Loucy (cell line): ENCODE data around the gene SLC25A6.

Experiments used
- EZH2phosphoT487 ChIP-seq: fragments of 200-600 bp; IDR thresholded peaks from 2 replicates; pipeline ENCODE4 v1.6.1; 2018; ENCODE audit warnings: antibody characterized with exemption, mild to moderate bottlenecking, moderate library complexity, borderline replicate concordance
- TF ChIP-seq, protein P1 (sequence below): fragments of 200-600 bp; sonication (generic); conservative IDR thresholded peaks from 2 replicates; pipeline ENCODE4 v1.5.1; 2014; ENCODE audit warnings: mild to moderate bottlenecking, antibody characterized with exemption, low read length

DNA sequence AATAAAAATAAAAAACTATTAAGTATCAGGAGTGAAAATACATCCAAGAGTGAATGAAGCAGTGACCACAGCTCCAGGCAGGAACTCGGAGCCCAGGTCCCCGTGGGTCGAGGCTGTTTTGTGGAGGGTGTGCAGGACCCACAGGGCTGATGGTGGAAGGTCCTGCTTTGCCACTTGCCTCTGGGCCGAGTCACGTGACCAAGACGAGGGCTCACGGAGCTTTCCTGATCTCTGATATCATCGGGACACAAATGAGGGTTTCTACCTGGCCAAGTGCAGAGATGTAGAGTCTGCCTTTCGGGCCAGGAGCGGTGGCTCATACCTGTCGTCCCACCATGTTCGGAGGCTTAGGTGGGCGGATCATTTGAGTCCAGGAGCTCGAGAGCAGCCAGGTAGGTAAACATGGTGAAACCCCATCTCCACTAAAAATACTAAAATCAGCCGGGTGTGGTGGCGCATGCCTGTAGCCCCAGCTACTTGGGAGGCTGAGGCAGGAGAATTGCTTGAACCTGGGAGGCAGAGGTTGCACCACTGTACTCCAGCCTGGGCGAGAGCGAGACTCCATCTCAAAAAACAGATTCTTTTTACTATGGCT lies 7.2 kb downstream of the SLC25A6 start:
- TF ChIP-seq, protein P1, sequence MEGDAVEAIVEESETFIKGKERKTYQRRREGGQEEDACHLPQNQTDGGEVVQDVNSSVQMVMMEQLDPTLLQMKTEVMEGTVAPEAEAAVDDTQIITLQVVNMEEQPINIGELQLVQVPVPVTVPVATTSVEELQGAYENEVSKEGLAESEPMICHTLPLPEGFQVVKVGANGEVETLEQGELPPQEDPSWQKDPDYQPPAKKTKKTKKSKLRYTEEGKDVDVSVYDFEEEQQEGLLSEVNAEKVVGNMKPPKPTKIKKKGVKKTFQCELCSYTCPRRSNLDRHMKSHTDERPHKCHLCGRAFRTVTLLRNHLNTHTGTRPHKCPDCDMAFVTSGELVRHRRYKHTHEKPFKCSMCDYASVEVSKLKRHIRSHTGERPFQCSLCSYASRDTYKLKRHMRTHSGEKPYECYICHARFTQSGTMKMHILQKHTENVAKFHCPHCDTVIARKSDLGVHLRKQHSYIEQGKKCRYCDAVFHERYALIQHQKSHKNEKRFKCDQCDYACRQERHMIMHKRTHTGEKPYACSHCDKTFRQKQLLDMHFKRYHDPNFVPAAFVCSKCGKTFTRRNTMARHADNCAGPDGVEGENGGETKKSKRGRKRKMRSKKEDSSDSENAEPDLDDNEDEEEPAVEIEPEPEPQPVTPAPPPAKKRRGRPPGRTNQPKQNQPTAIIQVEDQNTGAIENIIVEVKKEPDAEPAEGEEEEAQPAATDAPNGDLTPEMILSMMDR: no peak
- TF ChIP-seq EZH2phosphoT487: no peak
